GM19025 (cell line): Measurements from ENCODE around the gene FBP2.

Experiments used
- ATAC-seq: cut with Tn5 transposase; IDR thresholded peaks from one replicate; pipeline ENCODE4 v1.9.1; 2021; ENCODE audit warnings: mild to moderate bottlenecking, low read depth, moderate library complexity; ENCODE audit not compliant: unreplicated experiment

FBP2 gene

DNA sequence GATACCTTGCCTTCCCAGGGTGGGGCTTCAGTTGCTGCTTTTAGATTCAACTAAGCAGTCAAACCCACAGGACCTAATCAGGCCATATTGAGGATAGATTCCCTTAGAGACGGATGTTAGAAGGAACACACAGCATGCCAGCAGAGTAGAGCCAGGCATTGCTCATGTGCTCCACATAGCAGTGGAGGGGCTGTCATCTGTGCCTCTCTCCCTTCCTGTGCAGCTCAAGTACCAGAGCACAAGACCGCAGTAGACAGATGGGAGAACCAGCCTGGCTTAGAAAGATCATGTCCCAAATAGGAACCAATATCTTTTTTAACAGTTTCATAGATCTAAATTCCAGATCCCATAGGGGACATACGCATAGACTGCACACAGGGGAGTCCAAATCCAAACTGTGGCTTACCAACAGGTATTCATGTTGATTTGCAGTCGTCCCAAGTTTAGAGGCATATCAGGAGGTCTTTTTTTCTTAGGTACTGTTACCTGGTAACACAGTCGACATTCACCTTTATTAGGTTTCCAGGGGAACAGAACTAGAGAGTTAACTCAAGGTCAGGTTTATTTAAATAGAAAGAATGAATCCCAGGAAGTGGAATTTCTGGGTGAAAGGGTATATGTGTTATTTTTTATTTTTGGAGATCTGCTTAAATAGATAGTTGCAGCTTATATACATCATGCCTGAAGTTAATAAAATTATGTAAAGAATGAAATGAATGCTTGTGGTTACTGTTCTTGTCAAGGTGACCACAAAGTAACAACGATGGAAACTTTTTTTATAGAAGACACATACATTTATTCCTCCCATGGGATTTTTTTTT lies 82.3 kb downstream of the FBP2 start:
- no peak for ATAC-seq
